HEK293 (cell line): ENCODE results near the gene SERHL2.
"Not testable (repeated sequence)": the region's sequence is repeated elsewhere in the genome, so short reads cannot be mapped to it uniquely, and the experiment has no call there.

ENCODE experiments used
- CTCF ChIA-PET: fragments of 350-600 bp; formaldehyde crosslinking; extraction: SDS; loops from one replicate; lab custom pipeline; 2021; ENCODE audit warnings: antibody characterized with exemption; lab: Yijun Ruan, JAX
- POLR2A ChIA-PET: fragments of 300-600 bp; formaldehyde crosslinking; extraction: SDS; loops from one replicate; lab custom pipeline; 2020; ENCODE audit warnings: antibody characterized with exemption, inconsistent platforms; lab: Yijun Ruan, JAX
- H3K27ac ChIP-seq: fragments of 200-500 bp; sonication (Bioruptor generic); 2 replicates; pipeline ENCODE4 v1.5.1; 2014; ENCODE audit warnings: low read depth, low read length, control low read depth, inconsistent platforms; ENCODE audit errors: extremely low read depth
- H3K36me3 ChIP-seq, 2 experiments: fragments of 200-500 bp in 1 of 2; sonication (Bioruptor generic) in 1 of 2; 1 replicate in 1 of 2; 2 replicates in 1 of 2; pipeline ENCODE4 v1.5.1; 2014 to 2017; ENCODE audit warnings: inconsistent platforms in 2 of 2, low read length in 2 of 2; ENCODE audit not compliant: control insufficient read depth in 2 of 2, insufficient read depth in 1 of 2
- H3K4me1 ChIP-seq: fragments of 200-500 bp; sonication (Bioruptor generic); 2 replicates; pipeline ENCODE4 v1.5.1; 2014; ENCODE audit warnings: mild to moderate bottlenecking, low read length, inconsistent platforms; ENCODE audit not compliant: control insufficient read depth, insufficient read depth
- H3K4me3 ChIP-seq: 2 replicates; pipeline ENCODE4 v1.5.1; 2011; ENCODE audit warnings: low read depth, mild to moderate bottlenecking, control low read depth, low read length, moderate library complexity
- H3K9me3 ChIP-seq: fragments of 200-500 bp; sonication (Bioruptor generic); 2 replicates; pipeline ENCODE4 v1.5.1; 2014; ENCODE audit warnings: low read depth, low read length, inconsistent platforms; ENCODE audit not compliant: control insufficient read depth, insufficient read depth
- CTCF ChIP-seq: fragments of 450-650 bp; formaldehyde crosslinking; IDR thresholded peaks from 2 replicates; pipeline ENCODE4 v1.5.1; 2016; ENCODE audit warnings: missing biosample characterization, missing genetic modification characterization
- REPIN1 ChIP-seq: fragments of 450-650 bp; formaldehyde crosslinking; IDR thresholded peaks from 2 replicates; pipeline ENCODE4 v1.5.1; 2017; ENCODE audit warnings: missing biosample characterization, missing genetic modification characterization, low read depth
- SCRT1 ChIP-seq: fragments of 450-650 bp; formaldehyde crosslinking; IDR thresholded peaks from 2 replicates; pipeline ENCODE4 v1.5.1; 2016; ENCODE audit warnings: missing biosample characterization, missing genetic modification characterization, borderline replicate concordance
- SCRT2 ChIP-seq: fragments of 450-650 bp; formaldehyde crosslinking; IDR thresholded peaks from 2 replicates; pipeline ENCODE4 v1.5.1; 2016; ENCODE audit warnings: missing biosample characterization, missing genetic modification characterization
- ZBTB44 ChIP-seq: fragments of 450-650 bp; IDR thresholded peaks from 2 replicates; pipeline ENCODE4 v1.5.1; 2018; ENCODE audit warnings: missing biosample characterization, mild to moderate bottlenecking, missing genetic modification characterization
- ZFHX2 ChIP-seq: fragments of 450-650 bp; formaldehyde crosslinking; conservative IDR thresholded peaks from 2 replicates; pipeline ENCODE4 v1.5.1; 2016; ENCODE audit warnings: missing biosample characterization, missing genetic modification characterization
- ZFP3 ChIP-seq: fragments of 450-650 bp; formaldehyde crosslinking; IDR thresholded peaks from 2 replicates; pipeline ENCODE4 v1.5.1; 2016; ENCODE audit warnings: low read depth, missing biosample characterization, missing genetic modification characterization
- ZFP69B ChIP-seq: fragments of 450-650 bp; formaldehyde crosslinking; IDR thresholded peaks from 2 replicates; pipeline ENCODE4 v1.5.1; 2016; ENCODE audit warnings: missing biosample characterization, missing genetic modification characterization
- ZNF10 ChIP-seq: fragments of 450-650 bp; formaldehyde crosslinking; IDR thresholded peaks from 2 replicates; pipeline ENCODE4 v1.5.1; 2017; ENCODE audit warnings: missing biosample characterization, missing genetic modification characterization
- ZNF341 ChIP-seq: fragments of 450-650 bp; formaldehyde crosslinking; IDR thresholded peaks from 2 replicates; pipeline ENCODE4; 2016; ENCODE audit warnings: low read depth, missing biosample characterization, missing genetic modification characterization
- ZNF654 ChIP-seq: fragments of 450-650 bp; formaldehyde crosslinking; IDR thresholded peaks from 2 replicates; pipeline ENCODE4 v1.5.1; 2016; ENCODE audit warnings: low read depth, missing biosample characterization, missing genetic modification characterization
- ZNF658 ChIP-seq: fragments of 450-650 bp; formaldehyde crosslinking; IDR thresholded peaks from 2 replicates; pipeline ENCODE4; 2016; ENCODE audit warnings: missing biosample characterization, missing genetic modification characterization
- ZNF692 ChIP-seq: fragments of 450-650 bp; formaldehyde crosslinking; IDR thresholded peaks from 2 replicates; pipeline ENCODE4 v1.5.1; 2016; ENCODE audit warnings: missing biosample characterization, missing genetic modification characterization

SERHL2 gene

GRCh38 chr22:42511401-42511891, 42.3 kb upstream of the SERHL2 start (continued):
- TF ChIP-seq SCRT2 (tag by site-specific recombination) (peak; percentile 88), ZBTB44 (tag by site-specific recombination) (no peak), ZNF658 (no peak), ZFP3 (no peak), SCRT1 (tag by site-specific recombination) (peak; percentile 69), REPIN1 (tag by site-specific recombination) (no peak), ZFHX2 (tag by site-specific recombination) (0 out of 2 replicates have a peak, but pooled peaks have one; percentile 20)

GRCh38 chr22:42512273-42512990, 41.3 kb upstream of the SERHL2 start:
- POLR2A ChIA-PET, CTCF ChIA-PET, H3K4me1 ChIP-seq, H3K9me3 ChIP-seq, H3K4me3 ChIP-seq, H3K27ac ChIP-seq: not testable (repeated sequence)
- peaks cover 14 to 45% of the 10 kb centered on the region in 2 experiments; a peak in 2 of 3 replicates for H3K36me3 ChIP-seq
- TF ChIP-seq CTCF (tag by site-specific recombination) (0 out of 2 replicates have a peak, but pooled peaks have one; percentile 18), ZFP69B (tag by site-specific recombination) (peak; percentile 96), ZNF654 (tag by site-specific recombination) (peak; percentile 43), ZNF692 (tag by site-specific recombination) (peak; percentile 88), ZNF10 (tag by site-specific recombination) (0 out of 2 replicates have a peak, but pooled peaks have one; percentile 34)

- H3K4me1 ChIP-seq, H3K9me3 ChIP-seq, H3K4me3 ChIP-seq, POLR2A ChIA-PET, H3K27ac ChIP-seq, CTCF ChIA-PET: not testable (repeated sequence)
- peaks cover 16 to 52% of the 10 kb centered on the region in 2 experiments; a peak in 2 of 3 replicates for H3K36me3 ChIP-seq
These were observed 39.4 kb upstream of the SERHL2 start for GRCh38 chr22:42514331-42514730.

GRCh38 chr22:42515304-42515703, 38.5 kb upstream of the SERHL2 start:
- H3K27ac ChIP-seq, POLR2A ChIA-PET: not testable (repeated sequence)
- H3K36me3 ChIP-seq: peaks cover 16 to 52% of the 10 kb centered on the region in 2 experiments; a peak in 2 of 3 replicates
- TF ChIP-seq ZNF341 (tag by site-specific recombination): peak; percentile 77
- TF ChIP-seq, all 188 proteins: peak for 1; not testable (repeated sequence) for 187
- not testable (repeated sequence) for H3K4me3 ChIP-seq, H3K9me3 ChIP-seq, H3K4me1 ChIP-seq
- CTCF ChIA-PET: interaction anchor here (0.7 kb wide), 1 partner anchor 45 kb away, joined by 3 read pairs; no protein-coding TSS in a partner anchor
